HFF-Myc (cell line): ENCODE data around the gene ARID5B.

Source experiments
- DNase-seq: peaks from one replicate; pipeline ENCODE4 v3.0.0-alpha.2; 2011; ENCODE audit warnings: low read depth; ENCODE audit errors: extremely low read depth
- H3K4me3 ChIP-seq: replicated peaks from 2 replicates; pipeline ENCODE4 v1.5.1; 2011; ENCODE audit warnings: low read depth, mild to moderate bottlenecking, control low read depth, low read length
- TF ChIP-seq, protein P1 (sequence below): IDR thresholded peaks from 2 replicates; pipeline ENCODE4 v1.5.1; 2012; ENCODE audit warnings: mild to moderate bottlenecking, low read depth, low read length, control low read depth; ENCODE audit errors: missing control alignments

ARID5B gene

DNA sequence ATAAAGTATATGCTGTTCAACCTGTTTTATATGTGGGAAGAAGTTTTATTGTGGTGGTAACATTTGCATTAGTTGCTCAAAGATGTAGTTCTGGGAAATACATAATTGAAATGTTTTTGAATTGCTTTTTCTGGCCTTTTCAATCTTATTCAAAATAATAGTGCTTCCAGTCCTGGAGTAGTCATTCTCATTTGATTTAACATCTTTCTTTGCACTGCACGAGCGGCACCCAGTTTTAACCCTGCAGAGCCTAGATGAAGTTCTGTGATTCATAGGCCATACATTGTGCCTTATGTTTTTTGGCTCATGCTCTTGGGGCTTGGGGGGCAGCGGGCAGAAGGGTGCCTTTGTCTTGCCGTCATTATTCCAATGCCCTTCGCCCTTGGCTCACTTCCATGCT, 9.9 kb downstream of the ARID5B start:
- TF ChIP-seq, protein P1, sequence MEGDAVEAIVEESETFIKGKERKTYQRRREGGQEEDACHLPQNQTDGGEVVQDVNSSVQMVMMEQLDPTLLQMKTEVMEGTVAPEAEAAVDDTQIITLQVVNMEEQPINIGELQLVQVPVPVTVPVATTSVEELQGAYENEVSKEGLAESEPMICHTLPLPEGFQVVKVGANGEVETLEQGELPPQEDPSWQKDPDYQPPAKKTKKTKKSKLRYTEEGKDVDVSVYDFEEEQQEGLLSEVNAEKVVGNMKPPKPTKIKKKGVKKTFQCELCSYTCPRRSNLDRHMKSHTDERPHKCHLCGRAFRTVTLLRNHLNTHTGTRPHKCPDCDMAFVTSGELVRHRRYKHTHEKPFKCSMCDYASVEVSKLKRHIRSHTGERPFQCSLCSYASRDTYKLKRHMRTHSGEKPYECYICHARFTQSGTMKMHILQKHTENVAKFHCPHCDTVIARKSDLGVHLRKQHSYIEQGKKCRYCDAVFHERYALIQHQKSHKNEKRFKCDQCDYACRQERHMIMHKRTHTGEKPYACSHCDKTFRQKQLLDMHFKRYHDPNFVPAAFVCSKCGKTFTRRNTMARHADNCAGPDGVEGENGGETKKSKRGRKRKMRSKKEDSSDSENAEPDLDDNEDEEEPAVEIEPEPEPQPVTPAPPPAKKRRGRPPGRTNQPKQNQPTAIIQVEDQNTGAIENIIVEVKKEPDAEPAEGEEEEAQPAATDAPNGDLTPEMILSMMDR, result no peak
- no peak overlapping the region for H3K4me3 ChIP-seq
- DNase-seq, result no peak

DNA sequence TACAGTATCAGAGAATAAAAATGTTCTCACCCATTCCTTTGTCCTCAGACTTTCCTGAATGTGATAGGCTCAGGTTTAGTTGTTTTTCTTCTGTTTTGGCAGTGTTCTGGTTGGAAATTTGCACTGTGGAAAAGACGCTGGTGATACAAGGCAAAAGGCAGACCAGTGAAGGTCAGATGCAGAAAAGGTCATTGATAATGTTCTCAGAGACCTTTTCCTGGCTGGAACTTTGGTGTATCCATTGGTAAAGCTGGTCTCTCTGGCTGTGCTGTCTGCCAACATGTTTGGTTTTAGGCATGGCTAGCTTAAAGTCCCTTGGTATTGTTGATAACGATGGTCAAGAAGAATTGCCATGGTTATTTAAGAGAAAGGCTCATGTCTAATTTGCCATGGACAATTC, 11.5 kb downstream of the ARID5B start:
- no peak overlapping the region for H3K4me3 ChIP-seq
- TF ChIP-seq, protein P1, result no peak
- DNase-seq, result no peak

DNA sequence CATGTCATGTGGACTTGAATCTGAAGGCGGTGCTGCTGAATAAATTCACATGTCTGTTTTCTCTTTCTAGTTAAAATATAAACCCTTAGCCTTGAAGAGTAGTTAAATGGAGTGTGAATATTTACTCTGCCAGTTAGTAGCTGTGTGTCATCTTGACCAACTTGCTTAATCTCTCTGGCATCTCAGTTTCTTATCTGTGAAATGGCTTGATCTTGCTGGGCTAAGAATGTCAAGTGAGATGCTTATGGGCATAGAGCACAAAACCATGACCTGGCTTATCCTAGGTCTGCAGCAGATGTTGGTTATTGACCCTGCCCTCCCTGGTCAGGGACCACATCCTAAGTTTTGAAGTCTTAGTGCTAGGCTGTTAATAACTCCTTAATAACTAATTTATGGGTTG, 16.6 kb downstream of the ARID5B start:
- no peak for DNase-seq
- TF ChIP-seq, protein P1, result no peak
- no peak overlapping the region for H3K4me3 ChIP-seq

DNA sequence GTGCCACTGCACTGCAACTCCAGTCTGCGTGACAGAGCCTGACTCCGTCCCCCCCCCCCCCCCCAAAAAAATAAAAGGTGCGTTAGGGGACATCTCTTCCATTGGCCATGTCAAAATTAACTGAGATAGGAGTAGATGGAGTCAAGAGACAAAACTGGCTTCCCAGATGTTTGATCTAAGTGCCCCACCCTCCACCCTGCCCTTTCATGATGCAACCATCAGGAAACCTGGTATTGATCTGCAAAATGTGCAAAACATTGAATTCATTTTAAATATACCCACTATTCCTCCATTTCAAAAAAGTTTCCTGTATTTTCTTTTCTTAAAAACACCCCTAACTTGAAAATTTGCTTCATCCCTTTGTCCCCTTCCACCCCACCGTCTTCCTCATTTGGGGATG, 17.5 kb downstream of the ARID5B start:
- DNase-seq, result no peak
- TF ChIP-seq, protein P1, result no peak
- no peak overlapping the region for H3K4me3 ChIP-seq

DNA sequence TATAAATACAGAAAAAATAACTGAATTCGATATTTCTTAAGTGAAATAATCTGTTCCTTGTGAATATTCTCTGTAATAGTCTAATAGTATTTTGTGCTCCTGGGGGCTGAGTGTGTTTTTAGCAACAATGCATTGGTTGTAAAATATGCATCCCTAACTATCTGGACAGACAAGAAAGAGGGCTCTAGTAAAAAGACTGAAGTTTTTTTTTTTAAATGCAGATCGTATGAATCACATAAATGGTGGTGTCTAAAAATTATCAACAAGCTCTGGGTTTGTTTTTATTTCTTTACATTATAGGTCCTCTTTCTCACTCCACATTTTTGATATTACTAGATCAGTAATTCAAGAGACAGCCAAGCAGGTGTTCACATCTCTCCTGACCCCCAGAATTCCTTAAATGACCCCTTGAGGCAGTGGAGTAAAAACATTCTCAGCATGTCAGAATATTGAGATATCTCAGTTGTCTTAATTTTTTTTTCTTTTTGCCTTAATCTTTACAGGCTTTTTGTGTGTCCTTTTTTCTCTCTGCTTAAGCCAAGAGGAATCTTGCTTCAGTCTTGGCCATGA, 18.2 kb downstream of the ARID5B start:
- no peak for DNase-seq
- no peak overlapping the region for H3K4me3 ChIP-seq
- TF ChIP-seq, protein P1, result no peak

DNA sequence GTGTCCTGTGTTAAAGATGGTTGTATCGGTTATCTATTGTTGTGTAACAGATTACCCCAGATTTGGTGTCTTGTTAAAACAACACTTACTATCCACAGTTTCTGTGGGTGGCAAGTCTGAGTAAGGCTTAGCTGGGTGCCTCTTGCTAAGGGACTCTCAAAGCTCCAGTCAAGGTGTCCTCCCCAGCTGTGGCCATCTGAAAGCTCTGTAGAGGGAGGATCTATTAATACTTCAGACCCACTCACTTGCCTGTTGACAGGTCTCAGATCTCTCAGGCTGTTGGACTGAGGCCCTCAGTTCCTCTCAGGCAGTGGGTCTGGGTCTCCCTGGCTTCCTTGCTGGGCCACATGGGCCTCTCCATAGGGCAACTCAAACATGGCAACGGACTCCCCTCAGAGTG, 19.6 kb downstream of the ARID5B start:
- no peak for DNase-seq
- TF ChIP-seq, protein P1, result no peak
- no peak overlapping the region for H3K4me3 ChIP-seq
